HepG2 (cell line): ENCODE measurements around the gene IL2RG. TPM values are rescaled to one million over a fixed set of nuclear protein-coding genes. Genes with fewer than 3 reads are reported as not detected.

Experiments
- ATAC-seq: fragments of 200-7000 bp; cut with Tn5 transposase; 3 replicates; pipeline ENCODE4 v1.9.1; 2020; ENCODE audit warnings: mild to moderate bottlenecking, moderate library complexity
- BruUV-seq: library from RNA; stranded (reverse); fragments of 400-500 nt; replicated peaks from 2 replicates; lab custom pipeline; 2021; lab: Mats Ljungman, UMichigan
- CTCF ChIA-PET: fragments of 300-600 bp; formaldehyde crosslinking; extraction: SDS; loops from one replicate; lab custom pipeline; 2021; ENCODE audit warnings: low total read pairs, inconsistent platforms, low intra/inter-chr PET ratio; lab: Yijun Ruan, JAX
- POLR2A ChIA-PET: fragments of 350-600 bp; sonication (Branson Sonifier 250); formaldehyde crosslinking; loops from one replicate; lab custom pipeline; 2020; ENCODE audit warnings: antibody characterized with exemption, inconsistent platforms; lab: Yijun Ruan, JAX
- DNase-seq: peaks from one replicate; pipeline ENCODE4 v3.0.0-alpha.2; 2015; ENCODE audit warnings: low spot score
- FAIRE-seq: peaks from 3 replicates; lab custom pipeline; 2011; peaks lifted over from hg19 to GRCh38; lab: Jason Lieb, UNC
- H2AFZ ChIP-seq: one replicate; pipeline ENCODE4 v1.6.1; 2011; ENCODE audit warnings: low read length, inconsistent platforms
- H3K27ac ChIP-seq: fragments of 300-600 bp; 3 replicates; pipeline ENCODE4 v1.8.0; 2011; ENCODE audit warnings: mixed run types, mild to moderate bottlenecking, mixed read lengths, low read length, inconsistent platforms; ENCODE audit not compliant: insufficient read depth; ENCODE audit errors: extremely low read length
- H3K27me3 ChIP-seq, 2 experiments: fragments of 200-600 bp in 1 of 2; 2 replicates in 1 of 2; 3 replicates in 1 of 2; pipeline versions ENCODE4 v1.6.0 to v1.8.0; 2011; ENCODE audit warnings: low read length in 2 of 2, mild to moderate bottlenecking in 2 of 2, moderate library complexity in 2 of 2, inconsistent platforms in 1 of 2; ENCODE audit not compliant: insufficient read depth in 2 of 2, control insufficient read depth in 1 of 2
- H3K36me3 ChIP-seq, 2 experiments: fragments of 200-600 bp in 1 of 2; replicated peaks in 1 of 2; 2 replicates in 1 of 2; 3 replicates in 1 of 2; pipeline versions ENCODE4 v1.5.1 to v1.8.0; 2011; ENCODE audit warnings: low read length in 2 of 2, inconsistent platforms in 1 of 2; ENCODE audit not compliant: insufficient read depth in 2 of 2, control insufficient read depth in 1 of 2
- H3K4me1 ChIP-seq: 2 replicates; pipeline ENCODE4 v1.5.1; 2012; ENCODE audit warnings: low read length, inconsistent platforms; ENCODE audit not compliant: insufficient read depth
- H3K4me2 ChIP-seq: 2 replicates; pipeline ENCODE4 v1.6.0; 2011; ENCODE audit warnings: low read depth, low read length, inconsistent platforms
- H3K4me3 ChIP-seq, 3 experiments: fragments of 200-600 bp in 1 of 3; sonication (generic), shearing (Covaris generic) in 1 of 3; replicated peaks in 1 of 3; 2 replicates each; pipeline ENCODE4 v1.5.1; 2011 to 2016; ENCODE audit warnings: low read length in 3 of 3, inconsistent platforms in 2 of 3, low read depth in 2 of 3, mild to moderate bottlenecking in 2 of 3, control low read depth in 1 of 3, mixed read lengths in 1 of 3; ENCODE audit not compliant: insufficient read depth in 1 of 3
- H3K79me2 ChIP-seq: one replicate; pipeline ENCODE4 v1.6.1; 2011; ENCODE audit warnings: low read length, inconsistent platforms; ENCODE audit not compliant: insufficient read depth
- H3K9ac ChIP-seq: 2 replicates; pipeline ENCODE4 v1.6.0; 2011; ENCODE audit warnings: mild to moderate bottlenecking, low read depth, low read length, inconsistent platforms; ENCODE audit not compliant: insufficient read depth
- H3K9me3 ChIP-seq: 2 replicates; pipeline ENCODE4 v1.5.1; 2012; ENCODE audit warnings: mild to moderate bottlenecking, low read length
- H4K20me1 ChIP-seq: 2 replicates; pipeline ENCODE4 v1.6.0; 2011; ENCODE audit warnings: inconsistent platforms, mild to moderate bottlenecking, low read length, moderate library complexity; ENCODE audit not compliant: insufficient read depth
- KDM2A ChIP-seq: sonication (generic); formaldehyde crosslinking; IDR thresholded peaks from 2 replicates; pipeline ENCODE4 v1.4.0; 2020; ENCODE audit warnings: low read depth, missing genetic modification reagents, borderline replicate concordance
- SUZ12 ChIP-seq: fragments of 150-350 bp; IDR thresholded peaks from 2 replicates; pipeline ENCODE4 v1.6.1; 2014; ENCODE audit warnings: low read depth, low read length
- TCF7 ChIP-seq: sonication (generic); IDR thresholded peaks from 2 replicates; pipeline ENCODE4 v1.6.1; 2016; ENCODE audit warnings: antibody characterized with exemption, low read depth
- XBP1 ChIP-seq: sonication (generic); formaldehyde crosslinking; IDR thresholded peaks from 2 replicates; pipeline ENCODE4 v1.5.0; 2020; ENCODE audit warnings: missing genetic modification reagents
- ZIK1 ChIP-seq: sonication (generic); formaldehyde crosslinking; IDR thresholded peaks from 2 replicates; pipeline ENCODE4 v1.5.0; 2020; ENCODE audit warnings: mild to moderate bottlenecking, low read depth, missing genetic modification reagents, borderline replicate concordance
- ZNF207 ChIP-seq: fragments of 450-650 bp; IDR thresholded peaks from 2 replicates; pipeline ENCODE4 v1.6.1; 2016; ENCODE audit warnings: antibody characterized with exemption, borderline replicate concordance
- WGBS: methylation state at CpG from one replicate; pipeline ENCODE4 v1.1.6; 2017; ENCODE audit warnings: low lambda C conversion rate; 5-methylcytosine and 5-hydroxymethylcytosine counted together
- in situ Hi-C: cut with HindIII; loops from 2 replicates; pipeline ENCODE4 v1.10.0; 2017; ENCODE audit warnings: low pct_unique_long_range_greater_than_20kb; ENCODE audit not compliant: extremely low pct_ligation_motif_present
- intact Hi-C: fragments of 100-400 bp; cut with micrococcal nuclease; formaldehyde crosslinking; loops from one replicate; pipeline ENCODE4 v1.10.0; 2022; ENCODE audit not compliant: unreplicated experiment
- polyA plus RNA-seq, 8 experiments: library from polyadenylated mRNA; depleted of rRNA in 3 of 8; stranded (reverse) in 7 of 8; unstranded in 1 of 8; fragments of >200 nt; fragmentation: Illumina TruSeq in 4 of 8; extraction: Trizol in 4 of 8; gene quantifications; 2 replicates each; pipeline versions ENCODE4 v1.2.1 to v1.2.3, GENCODE V29; 2011 to 2016; ENCODE audit warnings: low read depth in 4 of 8, missing spikeins in 1 of 8, mixed read lengths in 1 of 8; ENCODE audit not compliant: insufficient read depth in 1 of 8
- total RNA-seq, 5 experiments: library from RNA; depleted of rRNA; stranded (reverse); fragments of >200 nt; fragmentation: Illumina TruSeq; extraction: Trizol; gene quantifications; 2 replicates each; pipeline ENCODE4 v1.2.3, GENCODE V29; 2016; ENCODE audit warnings: low read depth in 1 of 5
- TF ChIP-seq, protein P1 (sequence below): IDR thresholded peaks from 2 replicates; pipeline ENCODE4 v1.4.0; 2020; ENCODE audit warnings: mild to moderate bottlenecking, missing genetic modification reagents
- TF ChIP-seq, protein P2 (sequence below): sonication (generic); formaldehyde crosslinking; IDR thresholded peaks from 2 replicates; pipeline ENCODE4 v1.4.0; 2020; ENCODE audit warnings: missing genetic modification reagents
- TF ChIP-seq, protein P3 (sequence below): sonication (generic); formaldehyde crosslinking; IDR thresholded peaks from 2 replicates; pipeline ENCODE4 v1.5.1; 2020; ENCODE audit warnings: missing genetic modification reagents, mild to moderate bottlenecking, borderline replicate concordance
- TF ChIP-seq, protein P4 (sequence below): sonication (generic); formaldehyde crosslinking; IDR thresholded peaks from 2 replicates; pipeline ENCODE4 v1.5.0; 2020; ENCODE audit warnings: mild to moderate bottlenecking, missing genetic modification reagents, moderate library complexity

Gene IL2RG
- total and polyA plus RNA-seq, 2 of the 13 experiments (the other 11 are each of a cell fraction or from before 2014, with no cell fraction given), result 0.98 TPM; not detected in 1

DNA sequence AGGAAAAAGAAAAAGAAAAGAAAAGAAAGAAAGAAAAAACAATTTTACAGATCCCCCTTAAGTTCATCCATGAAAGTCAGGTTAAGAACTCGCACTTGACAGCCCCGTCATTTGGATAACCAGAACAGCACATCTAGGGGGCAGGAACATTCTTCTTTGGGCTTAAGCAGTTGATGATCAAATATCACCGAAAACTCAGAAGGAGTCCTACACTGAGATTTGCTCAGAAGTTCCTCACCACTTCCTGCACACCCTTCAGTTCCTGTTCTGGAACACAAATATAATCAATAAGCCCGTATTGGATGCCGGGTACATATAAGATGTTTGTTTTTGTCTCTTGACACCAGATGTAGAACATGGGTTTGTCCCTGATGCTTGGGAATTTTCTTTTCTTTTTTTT, 48.0 kb upstream of the IL2RG start:
- WGBS, result 36% methylated on average over 5 of the region's 5 CpGs
- CTCF ChIA-PET, result no interaction called here

More for the DNA sequence above, 48.0 kb upstream of the IL2RG start:
- no peak for ATAC-seq
- Histone ChIP-seq H3K27me3 (no peaks in the 10 kb centered on the region; a peak in 1 of 5 replicates), H3K27ac (no peak overlapping the region), H3K4me2 (no peak overlapping the region), H3K4me3 (no peak overlapping the region), H3K9me3 (no peaks in the 10 kb centered on the region), H3K4me1 (0 out of 2 replicates have a peak, but pooled peaks cover 6% of the 10 kb centered on the region), H3K79me2 (no peaks in the 10 kb centered on the region), H4K20me1 (no peaks in the 10 kb centered on the region), H2AFZ (no peak overlapping the region), H3K36me3 (no peaks in the 10 kb centered on the region), H3K9ac (no peak overlapping the region)
- POLR2A ChIA-PET, result no interaction called here
- BruUV-seq, result no TSS peak
- in situ Hi-C loops (no loop called here), intact Hi-C loops (no loop called here)
- no peak for FAIRE-seq
- TF ChIP-seq, protein P1, sequence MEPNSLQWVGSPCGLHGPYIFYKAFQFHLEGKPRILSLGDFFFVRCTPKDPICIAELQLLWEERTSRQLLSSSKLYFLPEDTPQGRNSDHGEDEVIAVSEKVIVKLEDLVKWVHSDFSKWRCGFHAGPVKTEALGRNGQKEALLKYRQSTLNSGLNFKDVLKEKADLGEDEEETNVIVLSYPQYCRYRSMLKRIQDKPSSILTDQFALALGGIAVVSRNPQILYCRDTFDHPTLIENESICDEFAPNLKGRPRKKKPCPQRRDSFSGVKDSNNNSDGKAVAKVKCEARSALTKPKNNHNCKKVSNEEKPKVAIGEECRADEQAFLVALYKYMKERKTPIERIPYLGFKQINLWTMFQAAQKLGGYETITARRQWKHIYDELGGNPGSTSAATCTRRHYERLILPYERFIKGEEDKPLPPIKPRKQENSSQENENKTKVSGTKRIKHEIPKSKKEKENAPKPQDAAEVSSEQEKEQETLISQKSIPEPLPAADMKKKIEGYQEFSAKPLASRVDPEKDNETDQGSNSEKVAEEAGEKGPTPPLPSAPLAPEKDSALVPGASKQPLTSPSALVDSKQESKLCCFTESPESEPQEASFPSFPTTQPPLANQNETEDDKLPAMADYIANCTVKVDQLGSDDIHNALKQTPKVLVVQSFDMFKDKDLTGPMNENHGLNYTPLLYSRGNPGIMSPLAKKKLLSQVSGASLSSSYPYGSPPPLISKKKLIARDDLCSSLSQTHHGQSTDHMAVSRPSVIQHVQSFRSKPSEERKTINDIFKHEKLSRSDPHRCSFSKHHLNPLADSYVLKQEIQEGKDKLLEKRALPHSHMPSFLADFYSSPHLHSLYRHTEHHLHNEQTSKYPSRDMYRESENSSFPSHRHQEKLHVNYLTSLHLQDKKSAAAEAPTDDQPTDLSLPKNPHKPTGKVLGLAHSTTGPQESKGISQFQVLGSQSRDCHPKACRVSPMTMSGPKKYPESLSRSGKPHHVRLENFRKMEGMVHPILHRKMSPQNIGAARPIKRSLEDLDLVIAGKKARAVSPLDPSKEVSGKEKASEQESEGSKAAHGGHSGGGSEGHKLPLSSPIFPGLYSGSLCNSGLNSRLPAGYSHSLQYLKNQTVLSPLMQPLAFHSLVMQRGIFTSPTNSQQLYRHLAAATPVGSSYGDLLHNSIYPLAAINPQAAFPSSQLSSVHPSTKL (CRISPR knock-in tag), result no peak
- TF ChIP-seq, protein P2, sequence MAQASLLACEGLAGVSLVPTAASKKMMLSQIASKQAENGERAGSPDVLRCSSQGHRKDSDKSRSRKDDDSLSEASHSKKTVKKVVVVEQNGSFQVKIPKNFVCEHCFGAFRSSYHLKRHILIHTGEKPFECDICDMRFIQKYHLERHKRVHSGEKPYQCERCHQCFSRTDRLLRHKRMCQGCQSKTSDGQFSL (CRISPR knock-in tag), result no peak
- TF ChIP-seq, protein P3, sequence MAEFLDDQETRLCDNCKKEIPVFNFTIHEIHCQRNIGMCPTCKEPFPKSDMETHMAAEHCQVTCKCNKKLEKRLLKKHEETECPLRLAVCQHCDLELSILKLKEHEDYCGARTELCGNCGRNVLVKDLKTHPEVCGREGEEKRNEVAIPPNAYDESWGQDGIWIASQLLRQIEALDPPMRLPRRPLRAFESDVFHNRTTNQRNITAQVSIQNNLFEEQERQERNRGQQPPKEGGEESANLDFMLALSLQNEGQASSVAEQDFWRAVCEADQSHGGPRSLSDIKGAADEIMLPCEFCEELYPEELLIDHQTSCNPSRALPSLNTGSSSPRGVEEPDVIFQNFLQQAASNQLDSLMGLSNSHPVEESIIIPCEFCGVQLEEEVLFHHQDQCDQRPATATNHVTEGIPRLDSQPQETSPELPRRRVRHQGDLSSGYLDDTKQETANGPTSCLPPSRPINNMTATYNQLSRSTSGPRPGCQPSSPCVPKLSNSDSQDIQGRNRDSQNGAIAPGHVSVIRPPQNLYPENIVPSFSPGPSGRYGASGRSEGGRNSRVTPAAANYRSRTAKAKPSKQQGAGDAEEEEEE, result no peak
- TF ChIP-seq SUZ12, result no peak
- TF ChIP-seq KDM2A (CRISPR knock-in tag), result no peak
- TF ChIP-seq TCF7, result no peak
- no peak for TF ChIP-seq ZIK1 (CRISPR knock-in tag)
- TF ChIP-seq XBP1 (CRISPR knock-in tag), result no peak
- TF ChIP-seq, protein P4, sequence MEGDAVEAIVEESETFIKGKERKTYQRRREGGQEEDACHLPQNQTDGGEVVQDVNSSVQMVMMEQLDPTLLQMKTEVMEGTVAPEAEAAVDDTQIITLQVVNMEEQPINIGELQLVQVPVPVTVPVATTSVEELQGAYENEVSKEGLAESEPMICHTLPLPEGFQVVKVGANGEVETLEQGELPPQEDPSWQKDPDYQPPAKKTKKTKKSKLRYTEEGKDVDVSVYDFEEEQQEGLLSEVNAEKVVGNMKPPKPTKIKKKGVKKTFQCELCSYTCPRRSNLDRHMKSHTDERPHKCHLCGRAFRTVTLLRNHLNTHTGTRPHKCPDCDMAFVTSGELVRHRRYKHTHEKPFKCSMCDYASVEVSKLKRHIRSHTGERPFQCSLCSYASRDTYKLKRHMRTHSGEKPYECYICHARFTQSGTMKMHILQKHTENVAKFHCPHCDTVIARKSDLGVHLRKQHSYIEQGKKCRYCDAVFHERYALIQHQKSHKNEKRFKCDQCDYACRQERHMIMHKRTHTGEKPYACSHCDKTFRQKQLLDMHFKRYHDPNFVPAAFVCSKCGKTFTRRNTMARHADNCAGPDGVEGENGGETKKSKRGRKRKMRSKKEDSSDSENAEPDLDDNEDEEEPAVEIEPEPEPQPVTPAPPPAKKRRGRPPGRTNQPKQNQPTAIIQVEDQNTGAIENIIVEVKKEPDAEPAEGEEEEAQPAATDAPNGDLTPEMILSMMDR (CRISPR knock-in tag), result no peak
- TF ChIP-seq ZNF207, result no peak
- DNase-seq, result no peak
